Heart right ventricle (tissue), 16 donors: ENCODE results near the gene TENT5C. TPM values are rescaled to one million over a fixed set of nuclear protein-coding genes. Genes with fewer than 3 reads are reported as not detected.

ENCODE experiments used
- ATAC-seq, 8 donors: fragments of 200-7000 bp; cut with Tn5 transposase; one replicate each; pipeline ENCODE4 v1.9.1; 2020; ENCODE audit warnings: mild to moderate bottlenecking in 8 of 8, moderate library complexity in 8 of 8, moderate number of reproducible peaks in 1 of 8
- DNase-seq, 2 donors: peaks; one replicate each; pipeline ENCODE4 v3.0.0-alpha.2; 2020
- H3K27ac ChIP-seq, 10 donors: fragments of 200-600 bp; sonication (generic) in 2 of 10; one replicate each; pipeline versions ENCODE4 v1.5.0 to v1.8.0; 2020 to 2022; ENCODE audit warnings: mild to moderate bottlenecking in 3 of 10
- H3K27me3 ChIP-seq, 7 donors: fragments of 200-600 bp; one replicate each; pipeline ENCODE4 v1.8.0; 2021 to 2022; ENCODE audit warnings: mild to moderate bottlenecking in 2 of 7
- H3K36me3 ChIP-seq, 9 donors: fragments of 200-600 bp; sonication (generic) in 1 of 9; one replicate each; pipeline versions ENCODE4 v1.5.0 to v1.8.0; 2020 to 2022; ENCODE audit warnings: mild to moderate bottlenecking in 2 of 9
- H3K4me1 ChIP-seq, 9 donors: fragments of 200-600 bp; sonication (generic) in 1 of 9; one replicate each; pipeline versions ENCODE4 v1.5.0 to v1.8.0; 2020 to 2022; ENCODE audit warnings: mild to moderate bottlenecking in 4 of 9
- H3K4me3 ChIP-seq, 10 donors: fragments of 200-600 bp; sonication (generic) in 2 of 10; one replicate each; pipeline versions ENCODE4 v1.5.0 to v1.8.0; 2020 to 2022; ENCODE audit warnings: mild to moderate bottlenecking in 7 of 10, moderate library complexity in 2 of 10
- H3K9me3 ChIP-seq, 11 donors: fragments of 200-600 bp in 10 of 11; sonication (generic) in 2 of 11; one replicate each; pipeline versions ENCODE4 v1.5.0 to v1.8.0; 2013 to 2022; ENCODE audit warnings: mild to moderate bottlenecking in 2 of 11, control low read depth in 1 of 11, moderate library complexity in 1 of 11
- WGBS, 2 donors: extraction: QIAGEN DNeasy Blood & Tissue Kit; methylation state at CpG; one replicate each; pipeline ENCODE4 v1.1.7; 2013; ENCODE audit warnings: inconsistent platforms in 1 of 2; 5-methylcytosine and 5-hydroxymethylcytosine counted together
- intact Hi-C, 10 donors: fragments of 100-400 bp; cut with DNase I; formaldehyde crosslinking; loops; one replicate each; pipeline versions ENCODE4 v1.11.1 to v1.14.2; 2022
- polyA plus RNA-seq, 2 donors: library from polyadenylated mRNA; stranded (reverse); fragments of 200-250 nt; gene quantifications; one replicate each; pipeline ENCODE4 v1.2.3, GENCODE V29; 2013
- total RNA-seq, 10 donors: library from RNA; stranded (reverse); fragmentation: NEBNext Ultra II Directional in 3 of 10; extraction: Animal tissue kit (Norgen Biotek cat#: 25700) in 3 of 10; gene quantifications; one replicate each; pipeline versions ENCODE4 v1.2.1 to v1.2.4, GENCODE V29; 2021 to 2023
- TF ChIP-seq, protein P1 (sequence below), 9 donors: fragments of 200-600 bp; sonication (generic) in 2 of 9; IDR thresholded peaks; one replicate each; pipeline versions ENCODE4 v1.5.0 to v1.8.0; 2021 to 2022; ENCODE audit warnings: antibody characterized with exemption in 9 of 9, mild to moderate bottlenecking in 5 of 9, moderate library complexity in 1 of 9
- donor health status: Arrhythmogenic right ventricular cardiomyopathy.
- donor health status: ischemic (EF 13 %, LVEDD 7.1; RV severe dilation, severe dysfunction).
- donor health status: healthy with polysubstance abuse.
- donor health status: DM: no; HTN: yes; CAD: no.
- donor health status: DM: no; HTN: no; CAD: no.
- donor health status: ischemic (EF 25% LVEDD 6.9; RV normal size, moderate dysfunction).
- donor health status: ischemic (EF 25% LVEDD 5.7; RV mildly dilated, moderate dysfunction).
- donor health status: healthy.
- donor health status: DM: yes; HTN: yes; CAD: no.
- donor health status: Ischemic cardiomyopathy.
- donor health status: ischemic (EF 35%, LVEDD 5.7; RV mildly dilated, moderate dysfunction).
- donor health status: nonischemic (EF 11% LVEDD 7.7; RV severe dilation, severe dysfunction).
- donor health status: DM: yes; HTN: yes; CAD: no.
- donor health status: PGD.
- donor health status: ischemic (EF 29% LVEDD 5.4; RV normal size, mild dysfunction).
- donor health status: nonischemic (EF 23%, LVEDD 6.1; RV moderate dilation, normal function).

The TENT5C gene
- total and polyA plus RNA-seq, 12 donors = 3.1 to 23.1 (median 10.2) TPM

- DNase-seq = no peak
- Histone ChIP-seq H3K27ac (peak overlapping the region in 4 of 10 donors; percentile 6 to 90 (median 66)), H3K9me3 (no peaks in the 10 kb centered on the region), H3K27me3 (peaks cover 0 to 4% (median 0%) of the 10 kb centered on the region in 7 donors), H3K4me3 (peak overlapping the region in 6 of 10 donors; percentile 15 to 94 (median 86)), H3K36me3 (no peaks in the 10 kb centered on the region), H3K4me1 (peaks cover 6 to 73% (median 40%) of the 10 kb centered on the region in 9 donors)
- ATAC-seq = no peak
- intact Hi-C loops = loop anchor here in 8 of 10 donors (5.0 to 10.0 kb wide), 7 partner anchors 69 to 243 kb away; partner anchors contain the start of gene MAN1A2 (in 2 of the 8)
- WGBS, 2 donors = 80 to 83% methylated on average over 7 of the region's 7 CpGs
- TF ChIP-seq, protein P1, sequence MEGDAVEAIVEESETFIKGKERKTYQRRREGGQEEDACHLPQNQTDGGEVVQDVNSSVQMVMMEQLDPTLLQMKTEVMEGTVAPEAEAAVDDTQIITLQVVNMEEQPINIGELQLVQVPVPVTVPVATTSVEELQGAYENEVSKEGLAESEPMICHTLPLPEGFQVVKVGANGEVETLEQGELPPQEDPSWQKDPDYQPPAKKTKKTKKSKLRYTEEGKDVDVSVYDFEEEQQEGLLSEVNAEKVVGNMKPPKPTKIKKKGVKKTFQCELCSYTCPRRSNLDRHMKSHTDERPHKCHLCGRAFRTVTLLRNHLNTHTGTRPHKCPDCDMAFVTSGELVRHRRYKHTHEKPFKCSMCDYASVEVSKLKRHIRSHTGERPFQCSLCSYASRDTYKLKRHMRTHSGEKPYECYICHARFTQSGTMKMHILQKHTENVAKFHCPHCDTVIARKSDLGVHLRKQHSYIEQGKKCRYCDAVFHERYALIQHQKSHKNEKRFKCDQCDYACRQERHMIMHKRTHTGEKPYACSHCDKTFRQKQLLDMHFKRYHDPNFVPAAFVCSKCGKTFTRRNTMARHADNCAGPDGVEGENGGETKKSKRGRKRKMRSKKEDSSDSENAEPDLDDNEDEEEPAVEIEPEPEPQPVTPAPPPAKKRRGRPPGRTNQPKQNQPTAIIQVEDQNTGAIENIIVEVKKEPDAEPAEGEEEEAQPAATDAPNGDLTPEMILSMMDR (IDR thresholded peaks at IDR 0.05) = no peak
These were observed 2.3 kb downstream of the TENT5C start for GRCh38 chr1:117608115-117608615.

DNA sequence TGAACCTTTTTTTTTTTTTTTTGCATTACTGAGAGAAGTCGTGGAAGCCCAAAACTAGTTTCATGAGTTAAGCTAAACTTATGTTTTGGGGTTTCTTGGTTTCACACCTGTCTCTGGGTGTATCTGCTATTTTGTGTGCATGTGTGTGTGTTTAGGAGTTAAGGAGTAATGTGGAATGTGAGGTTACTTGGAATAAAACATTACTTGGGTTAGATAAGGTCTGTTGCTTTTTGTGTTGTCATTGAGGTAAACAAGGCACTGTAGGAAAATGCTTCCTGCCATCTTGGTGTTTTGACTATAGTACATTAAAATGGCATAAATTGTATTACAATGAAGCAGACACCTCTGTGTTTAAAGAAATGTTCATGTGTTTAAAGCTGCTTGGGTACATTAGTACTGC is 2.9 kb downstream of the TENT5C start:
- ATAC-seq (no peak), DNase-seq (no peak)
- peaks cover 6 to 79% (median 43%) of the 10 kb centered on the region in 9 donors for H3K4me1 ChIP-seq
- H3K9me3 ChIP-seq = no peaks in the 10 kb centered on the region
- intact Hi-C loops = loop anchor here in 8 of 10 donors (5.0 to 10.0 kb wide), 7 partner anchors 69 to 244 kb away; partner anchors contain the start of gene MAN1A2 (in 2 of the 8)
- peak overlapping the region in 6 of 10 donors; percentile 5 to 84 (median 42) for H3K27ac ChIP-seq
- peak overlapping the region in 2 of 10 donors; percentile 21 to 91 for H3K4me3 ChIP-seq
- 74 to 80% methylated on average over 1 of the region's 1 CpG for WGBS, 2 donors
- H3K36me3 ChIP-seq = no peaks in the 10 kb centered on the region
- peaks cover 0 to 4% (median 0%) of the 10 kb centered on the region in 7 donors for H3K27me3 ChIP-seq
- TF ChIP-seq, protein P1 (IDR thresholded peaks at IDR 0.05) = no peak

- Histone ChIP-seq H3K4me1 (peaks cover 6 to 86% (median 48%) of the 10 kb centered on the region in 9 donors), H3K36me3 (no peaks in the 10 kb centered on the region), H3K27me3 (peaks cover 0 to 3% (median 0%) of the 10 kb centered on the region in 7 donors), H3K27ac (peak overlapping the region in 9 of 10 donors; percentile 5 to 84 (median 50)), H3K4me3 (peak overlapping the region in 4 of 10 donors; percentile 1 to 31 (median 18)), H3K9me3 (no peaks in the 10 kb centered on the region)
- TF ChIP-seq, protein P1 (IDR thresholded peaks at IDR 0.05) = no peak
- ATAC-seq (peak in 4 of 8 donors; percentile 5 to 37 (median 16)), DNase-seq (peak; percentile 43 to 45)
- intact Hi-C loops = loop anchor here in 8 of 10 donors (5.0 to 10.0 kb wide), 7 partner anchors 68 to 245 kb away; partner anchors contain the start of gene MAN1A2 (in 2 of the 8)
- WGBS, 2 donors = 54 to 61% methylated on average over 12 of the region's 12 CpGs
These were observed 3.6 kb downstream of the TENT5C start for GRCh38 chr1:117609471-117609911.

DNA sequence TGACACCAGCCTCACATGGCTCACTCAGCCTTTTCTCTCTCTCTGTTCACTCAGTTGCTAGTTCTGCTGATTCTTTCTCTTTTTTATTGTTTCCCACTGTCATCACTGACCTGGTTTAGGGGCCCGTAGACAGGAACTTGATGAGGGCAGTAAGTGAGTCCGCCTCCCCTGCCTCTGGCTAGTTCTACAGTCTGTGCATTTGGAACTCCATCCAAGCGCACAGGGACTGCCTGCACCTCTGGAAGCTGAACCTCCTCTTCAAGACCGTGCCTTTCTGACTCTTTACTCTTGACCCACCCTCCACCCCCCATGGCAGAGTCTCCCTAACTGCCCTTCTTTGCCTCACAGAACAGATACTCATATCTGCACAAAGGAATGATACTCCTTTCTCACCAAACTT is 4.2 kb downstream of the TENT5C start:
- H3K4me3 ChIP-seq = peak overlapping the region in 1 of 10 donors; percentile 21
- no peaks in the 10 kb centered on the region for H3K27me3 ChIP-seq
- H3K9me3 ChIP-seq = no peaks in the 10 kb centered on the region
- TF ChIP-seq, protein P1 (IDR thresholded peaks at IDR 0.05) = no peak
- DNase-seq = no peak
- no peaks in the 10 kb centered on the region for H3K36me3 ChIP-seq
- intact Hi-C loops = loop anchor here in 2 of 10 donors (5.0 kb wide), 1 partner anchor 62 kb away; no protein-coding TSS in a partner anchor
- 78 to 79% methylated on average over 4 of the region's 4 CpGs for WGBS, 2 donors
- peaks cover 6 to 89% (median 46%) of the 10 kb centered on the region in 9 donors for H3K4me1 ChIP-seq
- no peak for ATAC-seq
- H3K27ac ChIP-seq = peak overlapping the region in 8 of 10 donors; percentile 19 to 84 (median 54)
